ENCODE measurements around the gene MYO1E. TPM values are rescaled to one million over a fixed set of nuclear protein-coding genes. Genes with fewer than 3 reads are reported as not detected.

Gene MYO1E
- polyA plus RNA-seq, 4 donors, result 32.3 to 164 (median 104) TPM

DNA sequence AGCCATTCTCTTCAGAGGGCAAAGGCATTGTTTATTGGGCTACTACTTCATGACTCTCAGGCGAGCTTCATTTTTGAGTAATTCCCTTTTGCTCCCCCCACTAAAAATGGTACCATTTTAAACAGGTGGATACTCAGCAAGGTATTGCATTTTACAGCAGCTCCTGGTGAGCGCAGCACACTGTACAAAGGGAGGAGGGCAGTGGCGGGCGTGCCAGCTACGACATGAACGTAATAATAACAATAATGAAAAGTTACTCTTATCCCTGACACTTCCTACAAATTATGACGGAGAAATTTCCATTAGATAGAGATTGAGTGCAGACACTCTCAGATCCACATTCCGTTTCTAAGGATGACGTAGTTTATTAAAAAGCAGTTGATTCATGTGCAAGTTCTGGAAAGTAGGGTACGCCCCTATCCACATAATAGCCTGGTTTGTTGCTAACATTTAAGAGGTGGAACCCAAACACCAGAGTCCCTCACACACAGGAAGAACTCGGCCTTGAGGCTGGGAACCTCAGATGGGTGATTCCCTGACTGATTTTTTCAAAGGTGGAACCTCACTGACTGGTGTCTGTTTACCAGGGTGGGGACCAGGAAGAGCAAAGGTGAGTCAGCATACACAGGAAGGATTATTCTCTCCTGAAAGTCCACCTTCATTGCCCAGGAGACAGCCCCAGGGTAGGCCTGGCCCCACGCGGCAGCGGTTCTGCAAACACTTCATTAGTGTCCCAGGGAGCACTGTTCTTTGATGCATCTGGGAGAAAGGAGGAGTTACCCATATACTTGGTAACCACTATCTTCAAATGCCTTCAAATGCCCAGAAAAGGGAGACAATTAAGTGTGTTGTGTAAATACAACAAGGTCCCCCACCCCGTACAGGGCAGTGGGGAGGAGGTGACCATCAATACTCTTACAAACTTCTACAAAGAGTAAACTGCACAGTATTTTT, 96.2 kb downstream of the MYO1E start:
- WGBS, 3 donors, result 42 to 65% (median 55%) methylated on average over 15 of the region's 15 CpGs
- peaks cover 7 to 80% (median 35%) of the 10 kb centered on the region in 3 donors for H3K4me1 ChIP-seq (ENCODE audit: control insufficient read depth in 3 of 3, insufficient read depth in 2 of 3, low read depth in 1 of 3, low read length in 2 of 3)
- peak overlapping the region; percentile 62 to 88 (median 88) for H3K27ac ChIP-seq (ENCODE audit: low read depth in 1 of 3, low read length in 2 of 3)
- no peak for FAIRE-seq
- no peaks in the 10 kb centered on the region for H3K9me3 ChIP-seq (ENCODE audit: control insufficient read depth in 2 of 2, insufficient read depth in 1 of 2, low read depth in 1 of 2, low read length in 1 of 2)
- peaks cover 0 to 2% (median 0%) of the 10 kb centered on the region in 3 donors for H3K36me3 ChIP-seq (ENCODE audit: control insufficient read depth in 3 of 3, insufficient read depth in 2 of 3, low read depth in 1 of 3, low read length in 3 of 3)
- H3K4me3 ChIP-seq (ENCODE audit: low read depth in 1 of 3, low read length in 3 of 3), result no peak overlapping the region
- peak; percentile 91 to 92 for DNase-seq
- no peaks in the 10 kb centered on the region for H3K27me3 ChIP-seq (ENCODE audit: control insufficient read depth in 3 of 3, insufficient read depth in 3 of 3, low read length in 3 of 3)

DNA sequence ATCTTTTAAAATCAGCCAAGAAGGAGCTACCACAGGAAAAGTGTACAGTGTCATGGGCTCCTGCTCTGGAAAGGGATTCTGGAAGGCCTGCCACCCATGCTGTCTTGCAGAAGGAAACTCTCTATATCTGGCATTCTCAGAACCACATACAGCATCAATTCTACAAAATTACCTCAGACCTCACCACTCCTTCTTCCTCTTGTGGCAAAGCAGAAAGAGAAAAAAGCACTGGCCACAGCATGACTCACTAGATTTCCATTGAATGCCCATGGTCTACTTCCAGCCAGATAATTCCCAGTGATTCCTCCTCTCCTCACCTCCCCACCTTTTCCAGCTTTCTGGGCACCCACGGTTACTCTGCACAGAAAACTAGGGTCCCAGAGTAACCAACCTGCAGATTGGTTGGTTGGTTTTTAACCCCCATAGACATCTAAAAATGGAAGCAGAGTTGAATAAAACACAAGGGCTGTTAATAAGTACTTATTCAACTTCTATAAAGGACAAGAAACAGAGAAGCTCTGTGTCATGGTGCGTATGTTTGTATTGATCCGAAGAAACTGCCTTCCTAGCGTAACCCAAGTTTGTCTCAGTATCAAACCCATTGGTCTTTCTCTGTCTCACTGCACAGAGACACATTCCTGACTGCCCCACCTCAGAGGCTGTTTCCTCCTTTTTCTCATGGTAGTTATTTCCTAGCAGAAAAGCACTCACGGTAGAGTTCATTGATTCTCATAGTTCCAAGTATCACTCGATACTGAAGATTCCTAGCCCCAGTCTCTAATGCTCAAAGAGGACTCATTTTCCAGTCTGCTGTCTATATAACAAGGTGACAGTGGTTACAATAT, 98.3 kb downstream of the MYO1E start:
- no peaks in the 10 kb centered on the region for H3K27me3 ChIP-seq (ENCODE audit: control insufficient read depth in 3 of 3, insufficient read depth in 3 of 3, low read length in 3 of 3)
- WGBS, 3 donors, result 85 to 89% (median 86%) methylated on average over 6 of the region's 6 CpGs
- H3K4me1 ChIP-seq (ENCODE audit: control insufficient read depth in 3 of 3, insufficient read depth in 2 of 3, low read depth in 1 of 3, low read length in 2 of 3), result peaks cover 7 to 69% (median 29%) of the 10 kb centered on the region in 3 donors
- DNase-seq, result peak in 1 of 2 donors; percentile 60
- H3K4me3 ChIP-seq (ENCODE audit: low read depth in 1 of 3, low read length in 3 of 3), result no peak overlapping the region
- FAIRE-seq, result no peak
- peaks cover 0 to 11% (median 0%) of the 10 kb centered on the region in 3 donors for H3K36me3 ChIP-seq (ENCODE audit: control insufficient read depth in 3 of 3, insufficient read depth in 2 of 3, low read depth in 1 of 3, low read length in 3 of 3)
- H3K27ac ChIP-seq (ENCODE audit: low read depth in 1 of 3, low read length in 2 of 3), result peak overlapping the region; percentile 65 to 90 (median 88)
- no peaks in the 10 kb centered on the region for H3K9me3 ChIP-seq (ENCODE audit: control insufficient read depth in 2 of 2, insufficient read depth in 1 of 2, low read depth in 1 of 2, low read length in 1 of 2)

DNA sequence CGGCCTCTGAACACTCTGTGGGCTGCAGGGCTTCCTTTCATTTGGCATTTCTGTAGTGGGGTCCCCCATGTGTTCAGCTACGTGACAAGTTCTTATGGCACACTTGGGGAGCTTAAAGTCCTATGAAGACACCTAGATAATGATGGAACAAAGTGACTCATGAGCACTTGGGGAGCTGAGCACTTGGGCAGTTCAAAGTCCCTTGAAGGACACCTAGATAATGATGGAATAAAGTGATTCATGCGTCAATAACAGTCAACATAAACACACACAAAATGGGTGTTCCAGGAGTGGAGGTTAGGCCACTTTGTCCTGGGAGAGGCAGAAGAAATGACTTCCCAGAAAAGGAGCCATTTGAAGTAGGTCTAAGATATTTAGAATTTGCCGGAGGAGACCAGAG, 99.4 kb downstream of the MYO1E start:
- H3K4me1 ChIP-seq (ENCODE audit: control insufficient read depth in 3 of 3, insufficient read depth in 2 of 3, low read depth in 1 of 3, low read length in 2 of 3), result peaks cover 4 to 58% (median 26%) of the 10 kb centered on the region in 3 donors
- H3K27ac ChIP-seq (ENCODE audit: low read depth in 1 of 3, low read length in 2 of 3), result peak overlapping the region; percentile 88 to 90 (median 90)
- H3K36me3 ChIP-seq (ENCODE audit: control insufficient read depth in 3 of 3, insufficient read depth in 2 of 3, low read depth in 1 of 3, low read length in 3 of 3), result peaks cover 0 to 13% (median 0%) of the 10 kb centered on the region in 3 donors
- DNase-seq (peak; percentile 79 to 98), FAIRE-seq (no peak)
- no peak overlapping the region for H3K4me3 ChIP-seq (ENCODE audit: low read depth in 1 of 3, low read length in 3 of 3)
- no peaks in the 10 kb centered on the region for H3K27me3 ChIP-seq (ENCODE audit: control insufficient read depth in 3 of 3, insufficient read depth in 3 of 3, low read length in 3 of 3)
- 37 to 76% (median 48%) methylated on average over 4 of the region's 4 CpGs for WGBS, 3 donors
- no peaks in the 10 kb centered on the region for H3K9me3 ChIP-seq (ENCODE audit: control insufficient read depth in 2 of 2, insufficient read depth in 1 of 2, low read depth in 1 of 2, low read length in 1 of 2)

DNA sequence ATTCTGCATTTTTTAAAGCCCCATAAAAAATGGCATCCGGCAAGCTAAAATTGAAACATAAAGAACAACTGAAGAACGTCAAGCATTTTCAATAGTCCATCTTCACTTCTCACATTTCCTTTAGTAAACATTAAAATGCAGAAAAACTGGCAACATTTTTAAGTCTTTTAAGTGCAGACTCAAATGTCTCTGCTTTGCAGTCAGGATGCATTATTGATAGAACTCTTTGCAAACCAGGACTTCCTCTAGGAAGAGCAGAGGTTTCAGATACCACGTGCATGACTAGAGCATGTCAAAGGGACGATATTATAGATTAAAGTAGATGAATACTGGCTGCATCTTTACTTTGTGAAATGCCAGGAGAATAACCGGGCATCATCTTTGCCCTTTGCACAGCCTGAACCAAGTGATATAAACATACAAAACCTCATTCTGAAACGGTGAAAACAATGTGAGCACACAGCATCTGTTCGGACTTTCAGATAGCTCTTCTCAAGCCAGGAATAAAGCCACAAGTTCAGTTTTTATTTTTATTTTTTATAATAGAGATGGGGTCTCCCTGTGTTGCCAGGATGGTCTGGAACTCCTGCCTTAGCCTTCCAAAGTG, 101.0 kb downstream of the MYO1E start:
- H3K9me3 ChIP-seq (ENCODE audit: control insufficient read depth in 2 of 2, insufficient read depth in 1 of 2, low read depth in 1 of 2, low read length in 1 of 2), result no peaks in the 10 kb centered on the region
- no peaks in the 10 kb centered on the region for H3K27me3 ChIP-seq (ENCODE audit: control insufficient read depth in 3 of 3, insufficient read depth in 3 of 3, low read length in 3 of 3)
- H3K4me1 ChIP-seq (ENCODE audit: control insufficient read depth in 3 of 3, insufficient read depth in 2 of 3, low read depth in 1 of 3, low read length in 2 of 3), result peaks cover 4 to 43% (median 22%) of the 10 kb centered on the region in 3 donors
- no peak for FAIRE-seq
- H3K4me3 ChIP-seq (ENCODE audit: low read depth in 1 of 3, low read length in 3 of 3), result no peak overlapping the region
- H3K27ac ChIP-seq (ENCODE audit: low read depth in 1 of 3, low read length in 2 of 3), result peak overlapping the region in 2 of 3 donors; percentile 12 to 88
- DNase-seq, result no peak
- WGBS, 3 donors, result 34 to 41% (median 35%) methylated on average over 7 of the region's 7 CpGs
- H3K36me3 ChIP-seq (ENCODE audit: control insufficient read depth in 3 of 3, insufficient read depth in 2 of 3, low read depth in 1 of 3, low read length in 3 of 3), result peaks cover 0 to 18% (median 0%) of the 10 kb centered on the region in 3 donors

DNA sequence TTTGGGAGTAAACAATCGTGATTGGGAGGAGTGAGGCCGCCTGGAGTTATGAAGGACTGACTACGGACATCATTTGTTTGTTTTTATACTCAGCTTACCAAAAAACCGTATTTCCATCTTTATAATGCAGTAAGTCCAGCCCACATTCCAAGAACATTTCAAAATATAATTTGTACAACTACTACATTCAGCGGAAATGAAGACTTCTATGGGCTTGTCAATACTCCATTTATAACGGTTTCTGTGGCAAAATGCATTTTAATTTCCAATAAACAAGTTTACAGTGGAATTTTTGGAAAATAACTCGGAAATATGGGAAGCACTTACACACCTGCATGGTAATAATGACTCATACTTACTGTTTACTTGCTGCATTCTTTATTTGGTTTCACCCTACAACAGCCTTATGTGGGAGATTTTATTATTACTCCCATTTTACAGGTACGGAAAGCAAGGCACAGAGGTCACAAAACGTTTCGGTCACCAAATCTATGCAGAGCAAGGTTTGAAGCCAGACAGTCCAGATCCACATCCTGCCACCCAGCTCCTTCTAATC, 103.7 kb downstream of the MYO1E start:
- H3K27me3 ChIP-seq (ENCODE audit: control insufficient read depth in 3 of 3, insufficient read depth in 3 of 3, low read length in 3 of 3), result no peaks in the 10 kb centered on the region
- no peaks in the 10 kb centered on the region for H3K9me3 ChIP-seq (ENCODE audit: control insufficient read depth in 2 of 2, insufficient read depth in 1 of 2, low read depth in 1 of 2, low read length in 1 of 2)
- H3K36me3 ChIP-seq (ENCODE audit: control insufficient read depth in 3 of 3, insufficient read depth in 2 of 3, low read depth in 1 of 3, low read length in 3 of 3), result peaks cover 0 to 18% (median 0%) of the 10 kb centered on the region in 3 donors
- 82 to 87% (median 85%) methylated on average over 10 of the region's 10 CpGs for WGBS, 3 donors
- no peak overlapping the region for H3K4me3 ChIP-seq (ENCODE audit: low read depth in 1 of 3, low read length in 3 of 3)
- H3K4me1 ChIP-seq (ENCODE audit: control insufficient read depth in 3 of 3, insufficient read depth in 2 of 3, low read depth in 1 of 3, low read length in 2 of 3), result peaks cover 4 to 21% (median 8%) of the 10 kb centered on the region in 3 donors
- DNase-seq, result no peak
- no peak for FAIRE-seq
- H3K27ac ChIP-seq (ENCODE audit: low read depth in 1 of 3, low read length in 2 of 3), result no peak overlapping the region

DNA sequence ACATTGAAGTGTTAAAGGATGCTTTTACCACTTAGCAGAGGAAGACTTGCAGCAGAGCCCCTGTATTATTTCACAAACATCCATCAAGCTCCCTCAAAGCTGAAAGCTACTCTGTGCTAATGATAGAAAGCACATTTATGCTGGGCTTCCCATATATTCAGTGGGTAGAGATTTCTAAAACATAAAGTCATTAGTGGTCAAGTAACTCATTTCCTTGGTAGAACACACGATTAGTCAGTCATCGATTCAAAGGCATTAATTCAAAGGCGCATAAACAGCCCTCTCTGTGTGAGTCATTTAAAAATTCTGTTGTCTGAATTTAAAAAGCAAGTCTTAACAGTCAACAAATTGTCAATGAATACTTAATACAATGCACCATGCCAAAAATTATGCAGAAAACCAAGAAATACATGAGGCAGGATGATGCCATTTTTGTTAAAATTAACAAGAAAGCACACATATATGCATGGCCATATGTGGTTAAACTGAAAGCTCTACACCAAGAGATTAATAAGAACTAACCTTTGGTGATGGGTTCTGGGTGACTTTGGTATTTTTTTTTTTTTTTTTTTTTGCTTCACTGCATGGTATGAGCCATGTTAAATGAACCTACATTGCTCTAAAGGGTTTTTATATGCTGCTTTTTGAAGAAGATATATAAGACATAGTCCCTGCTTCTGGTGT, 104.4 kb downstream of the MYO1E start:
- DNase-seq (no peak), FAIRE-seq (no peak)
- H3K27ac ChIP-seq (ENCODE audit: low read depth in 1 of 3, low read length in 2 of 3), result no peak overlapping the region
- H3K4me1 ChIP-seq (ENCODE audit: control insufficient read depth in 3 of 3, insufficient read depth in 2 of 3, low read depth in 1 of 3, low read length in 2 of 3), result peaks cover 4 to 15% (median 6%) of the 10 kb centered on the region in 3 donors
- no peaks in the 10 kb centered on the region for H3K27me3 ChIP-seq (ENCODE audit: control insufficient read depth in 3 of 3, insufficient read depth in 3 of 3, low read length in 3 of 3)
- no peak overlapping the region for H3K4me3 ChIP-seq (ENCODE audit: low read depth in 1 of 3, low read length in 3 of 3)
- H3K36me3 ChIP-seq (ENCODE audit: control insufficient read depth in 3 of 3, insufficient read depth in 2 of 3, low read depth in 1 of 3, low read length in 3 of 3), result peaks cover 0 to 18% (median 0%) of the 10 kb centered on the region in 3 donors
- H3K9me3 ChIP-seq (ENCODE audit: control insufficient read depth in 2 of 2, insufficient read depth in 1 of 2, low read depth in 1 of 2, low read length in 1 of 2), result no peaks in the 10 kb centered on the region
- 72 to 75% (median 74%) methylated on average over 3 of the region's 3 CpGs for WGBS, 3 donors

DNA sequence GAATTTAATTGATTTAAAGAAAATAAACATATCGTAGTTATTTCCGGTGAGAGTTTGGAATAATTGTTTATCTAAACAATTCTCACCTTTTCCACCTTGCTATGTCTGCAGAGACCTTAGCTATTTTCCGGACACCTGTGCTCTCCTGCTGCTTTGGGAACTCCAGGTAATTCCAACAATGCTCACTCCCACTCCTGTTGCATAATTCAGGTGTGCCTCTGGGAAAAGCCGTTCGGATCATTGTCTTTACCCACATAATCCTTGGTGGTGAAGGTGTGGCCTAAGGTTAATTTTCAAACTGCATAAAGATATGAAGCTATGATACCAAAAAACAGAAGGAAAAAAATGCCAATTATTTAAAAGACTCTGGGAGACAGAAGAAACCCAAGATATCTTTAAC, 106.6 kb downstream of the MYO1E start:
- H3K27me3 ChIP-seq (ENCODE audit: control insufficient read depth in 3 of 3, insufficient read depth in 3 of 3, low read length in 3 of 3), result no peaks in the 10 kb centered on the region
- H3K27ac ChIP-seq (ENCODE audit: low read depth in 1 of 3, low read length in 2 of 3), result peak overlapping the region in 2 of 3 donors; percentile 38 to 50
- peaks cover 0 to 4% (median 2%) of the 10 kb centered on the region in 3 donors for H3K4me1 ChIP-seq (ENCODE audit: control insufficient read depth in 3 of 3, insufficient read depth in 2 of 3, low read depth in 1 of 3, low read length in 2 of 3)
- 26 to 68% (median 40%) methylated on average over 5 of the region's 5 CpGs for WGBS, 3 donors
- no peaks in the 10 kb centered on the region for H3K9me3 ChIP-seq (ENCODE audit: control insufficient read depth in 2 of 2, insufficient read depth in 1 of 2, low read depth in 1 of 2, low read length in 1 of 2)
- H3K36me3 ChIP-seq (ENCODE audit: control insufficient read depth in 3 of 3, insufficient read depth in 2 of 3, low read depth in 1 of 3, low read length in 3 of 3), result peaks cover 0 to 24% (median 0%) of the 10 kb centered on the region in 3 donors
- H3K4me3 ChIP-seq (ENCODE audit: low read depth in 1 of 3, low read length in 3 of 3), result no peak overlapping the region
- FAIRE-seq (no peak), DNase-seq (peak; percentile 73 to 87)
